GM23338 (cell line): ENCODE results near the gene TMEM179. TPM values are rescaled to one million over a fixed set of nuclear protein-coding genes. Genes with fewer than 3 reads are reported as not detected.

Source experiments
- ATAC-seq: fragments of 200-7000 bp; cut with Tn5 transposase; 3 replicates; pipeline ENCODE4 v1.9.1; 2020
- DNase-seq: peaks from one replicate; pipeline ENCODE4 v3.0.0-alpha.2; 2015; ENCODE audit warnings: low spot score
- H2AFZ ChIP-seq: fragments of 200-600 bp; sonication (generic); 2 replicates; pipeline ENCODE4 v1.8.0; 2016; ENCODE audit warnings: antibody characterized with exemption, mild to moderate bottlenecking, moderate library complexity
- H3F3A ChIP-seq: fragments of 200-600 bp; sonication (generic); replicated peaks from 2 replicates; pipeline ENCODE4 v1.8.0; 2017; ENCODE audit warnings: antibody characterized with exemption, mixed run types, low read depth
- H3K27ac ChIP-seq: fragments of 200-600 bp; sonication (generic); 2 replicates; pipeline ENCODE4 v1.6.1; 2016; ENCODE audit warnings: low read depth
- H3K27me3 ChIP-seq: fragments of 200-600 bp; sonication (generic); 2 replicates; pipeline ENCODE4 v1.8.0; 2016; ENCODE audit warnings: mild to moderate bottlenecking, mixed run types, moderate library complexity; ENCODE audit not compliant: insufficient read depth
- H3K36me3 ChIP-seq: fragments of 200-600 bp; sonication (generic); 2 replicates; pipeline ENCODE4 v1.8.0; 2016; ENCODE audit warnings: mild to moderate bottlenecking; ENCODE audit not compliant: insufficient read depth
- H3K4me1 ChIP-seq: fragments of 200-600 bp; sonication (generic); 2 replicates; pipeline ENCODE4 v1.8.0; 2016; ENCODE audit warnings: mild to moderate bottlenecking, moderate library complexity; ENCODE audit not compliant: insufficient read depth
- H3K4me2 ChIP-seq: fragments of 200-600 bp; sonication (generic); 2 replicates; pipeline ENCODE4 v1.7.1; 2017; ENCODE audit warnings: mixed run types
- H3K4me3 ChIP-seq: fragments of 200-600 bp; sonication (generic); 2 replicates; pipeline ENCODE4 v1.6.1; 2016; ENCODE audit warnings: mixed run types
- H3K79me2 ChIP-seq: fragments of 200-600 bp; sonication (generic); replicated peaks from 2 replicates; pipeline ENCODE4 v1.8.0; 2017; ENCODE audit warnings: mild to moderate bottlenecking; ENCODE audit not compliant: insufficient read depth
- H3K9me2 ChIP-seq: fragments of 200-600 bp; sonication (generic); 2 replicates; pipeline ENCODE4 v1.8.0; 2017; ENCODE audit not compliant: insufficient read depth
- H4K20me1 ChIP-seq: fragments of 200-600 bp; sonication (generic); replicated peaks from 2 replicates; pipeline ENCODE4 v1.8.0; 2017; ENCODE audit warnings: mild to moderate bottlenecking; ENCODE audit not compliant: insufficient read depth
- H3K27ac Mint-ChIP-seq: 2 replicates; pipeline ENCODE4 v1.8.0; 2020; ENCODE audit warnings: inconsistent platforms, mild to moderate bottlenecking, moderate library complexity, mixed read lengths
- H3K27me3 Mint-ChIP-seq: 3 replicates; pipeline ENCODE4 v1.8.0; 2022; ENCODE audit warnings: low read depth, mild to moderate bottlenecking, moderate library complexity, mixed read lengths, inconsistent platforms; ENCODE audit not compliant: insufficient read depth, poor library complexity
- H3K36me3 Mint-ChIP-seq: 3 replicates; pipeline ENCODE4 v1.8.0; 2021; ENCODE audit warnings: low read depth, mild to moderate bottlenecking, inconsistent platforms, moderate library complexity, mixed read lengths
- H3K4me1 Mint-ChIP-seq: 3 replicates; pipeline ENCODE4 v1.8.0; 2020; ENCODE audit warnings: mild to moderate bottlenecking, inconsistent platforms, mixed read lengths
- H3K4me3 Mint-ChIP-seq: 3 replicates; pipeline ENCODE4 v1.8.0; 2021; ENCODE audit warnings: moderate library complexity, mild to moderate bottlenecking, inconsistent platforms, mixed read lengths
- H3K9me3 Mint-ChIP-seq: 3 replicates; pipeline ENCODE4 v1.8.0; 2020; ENCODE audit warnings: moderate library complexity, mild to moderate bottlenecking, inconsistent platforms, mixed read lengths
- CREB1 ChIP-seq: fragments of 250-450 bp; sonication (Bioruptor Pico); IDR thresholded peaks from 2 replicates; pipeline ENCODE4 v1.5.0; 2020; ENCODE audit warnings: low read depth, mild to moderate bottlenecking, moderate library complexity
- EZH2 ChIP-seq: fragments of 200-600 bp; sonication (generic); IDR thresholded peaks from one replicate; pipeline ENCODE4 v1.8.0; 2017; ENCODE audit warnings: antibody characterized with exemption, mild to moderate bottlenecking, low read depth; ENCODE audit not compliant: unreplicated experiment
- EZH2phosphoT487 ChIP-seq: fragments of 200-600 bp; sonication (generic); IDR thresholded peaks from one replicate; pipeline ENCODE4 v1.8.1; 2018; ENCODE audit warnings: antibody characterized with exemption; ENCODE audit not compliant: unreplicated experiment
- JUNB ChIP-seq: IDR thresholded peaks from one replicate; pipeline ENCODE4 v1.6.1; 2016; ENCODE audit warnings: antibody characterized with exemption; ENCODE audit not compliant: unreplicated experiment
- NANOG ChIP-seq: IDR thresholded peaks from 2 replicates; pipeline ENCODE4 v1.6.1; 2016; ENCODE audit warnings: antibody characterized with exemption, borderline replicate concordance
- POLR2AphosphoS5 ChIP-seq: IDR thresholded peaks from 2 replicates; pipeline ENCODE4 v1.6.1; 2016; ENCODE audit warnings: antibody characterized with exemption, low read depth
- STAT1 ChIP-seq: IDR thresholded peaks from one replicate; pipeline ENCODE4 v1.6.1; 2016; ENCODE audit warnings: antibody characterized with exemption; ENCODE audit not compliant: unreplicated experiment
- ZNF114 ChIP-seq: fragments of 250-450 bp; sonication (Bioruptor Pico); IDR thresholded peaks from 2 replicates; pipeline ENCODE4 v1.5.0; 2020; ENCODE audit warnings: mild to moderate bottlenecking, moderate library complexity
- ZNF331 ChIP-seq: fragments of 250-450 bp; sonication (Bioruptor Pico); IDR thresholded peaks from 2 replicates; pipeline ENCODE4 v1.5.0; 2020; ENCODE audit warnings: low read depth, mild to moderate bottlenecking, moderate library complexity
- polyA plus RNA-seq: library from polyadenylated mRNA; unstranded; fragments of >200 nt; fragmentation: Nextera tagmentation; extraction: Ambion mirVana; gene quantifications from 2 replicates; pipeline ENCODE4 v1.2.1, GENCODE V29; 2016
- total RNA-seq: library from RNA; depleted of rRNA; stranded (reverse); fragments of >200 nt; shearing (Covaris generic); gene quantifications from 2 replicates; pipeline ENCODE4 v1.2.3, GENCODE V29; 2014
- TF ChIP-seq, protein P1 (sequence below): IDR thresholded peaks from 2 replicates; pipeline ENCODE4 v1.6.1; 2016; ENCODE audit warnings: antibody characterized with exemption
- TF ChIP-seq, protein P2 (sequence below): fragments of 250-450 bp; sonication (Bioruptor Pico); IDR thresholded peaks from 2 replicates; pipeline ENCODE4 v1.5.0; 2020; ENCODE audit warnings: mild to moderate bottlenecking, moderate library complexity
- TF ChIP-seq, protein P3 (sequence below), 2 experiments: fragments of 200-600 bp in 1 of 2; sonication (generic) in 1 of 2; conservative IDR thresholded peaks; 2 replicates each; pipeline versions ENCODE4 v1.5.1 to v1.6.1; 2016 to 2017; ENCODE audit warnings: antibody characterized with exemption in 2 of 2, low read depth in 2 of 2, mild to moderate bottlenecking in 2 of 2, moderate library complexity in 1 of 2
- TF ChIP-seq, protein P4 (sequence below): IDR thresholded peaks from one replicate; pipeline ENCODE4 v1.6.1; 2018; ENCODE audit warnings: antibody characterized with exemption; ENCODE audit not compliant: unreplicated experiment

TMEM179 gene
- total and polyA plus RNA-seq, 2 experiments from 2014 or later: 1.0 to 4.8 TPM

DNA sequence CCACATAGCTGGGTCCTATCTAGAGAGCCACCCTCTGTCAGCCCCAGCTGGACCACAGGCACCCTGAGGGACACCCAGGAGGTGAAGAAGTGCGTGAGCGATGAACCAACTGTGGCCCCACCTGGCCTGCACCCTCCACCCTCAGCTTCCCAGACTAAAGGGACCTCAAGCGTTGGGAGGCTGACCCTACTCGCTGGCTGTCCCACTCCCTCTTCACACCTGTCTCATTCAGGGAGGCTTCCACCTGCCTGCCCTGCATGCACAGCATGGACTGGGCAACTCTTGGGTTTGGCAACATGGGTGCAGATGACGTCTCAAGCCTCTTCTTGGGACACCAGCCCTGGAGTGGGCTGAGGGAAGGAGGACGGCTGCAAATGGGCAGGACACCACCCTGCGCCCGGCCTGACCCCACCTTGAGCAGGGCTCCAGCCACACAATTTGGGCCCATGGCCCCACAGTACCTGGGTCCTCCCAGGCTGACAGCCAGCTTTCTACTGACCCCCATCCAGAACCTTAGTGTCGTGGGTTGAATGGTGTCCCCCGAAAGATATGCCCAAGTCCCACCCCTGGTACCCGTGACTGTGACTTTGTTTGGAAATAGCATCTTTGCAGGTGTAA lies 2.1 kb downstream of the TMEM179 start:
- no peaks in the 10 kb centered on the region; the same call in 2 of the 3 replicates for H3K36me3 Mint-ChIP-seq
- H3K27ac Mint-ChIP-seq: no peak overlapping the region
- no peak for ATAC-seq

More for the DNA sequence above, 2.1 kb downstream of the TMEM179 start:
- Histone ChIP-seq H2AFZ (no peak overlapping the region), H3K4me1 (peaks cover 10% of the 10 kb centered on the region; the same call in 1 of the 2 replicates), H3K27ac (no peak overlapping the region), H3K79me2 (no peaks in the 10 kb centered on the region), H3K27me3 (peaks cover 21% of the 10 kb centered on the region), H3F3A (no peaks in the 10 kb centered on the region), H3K4me2 (no peak overlapping the region), H3K9me2 (no peaks in the 10 kb centered on the region), H4K20me1 (peaks cover 6% of the 10 kb centered on the region; the same call in 1 of the 2 replicates), H3K4me3 (no peak overlapping the region), H3K36me3 (no peaks in the 10 kb centered on the region)
- no peaks in the 10 kb centered on the region; the same call in 2 of the 3 replicates for H3K9me3 Mint-ChIP-seq
- H3K4me3 Mint-ChIP-seq: no peak overlapping the region
- TF ChIP-seq, protein P1, sequence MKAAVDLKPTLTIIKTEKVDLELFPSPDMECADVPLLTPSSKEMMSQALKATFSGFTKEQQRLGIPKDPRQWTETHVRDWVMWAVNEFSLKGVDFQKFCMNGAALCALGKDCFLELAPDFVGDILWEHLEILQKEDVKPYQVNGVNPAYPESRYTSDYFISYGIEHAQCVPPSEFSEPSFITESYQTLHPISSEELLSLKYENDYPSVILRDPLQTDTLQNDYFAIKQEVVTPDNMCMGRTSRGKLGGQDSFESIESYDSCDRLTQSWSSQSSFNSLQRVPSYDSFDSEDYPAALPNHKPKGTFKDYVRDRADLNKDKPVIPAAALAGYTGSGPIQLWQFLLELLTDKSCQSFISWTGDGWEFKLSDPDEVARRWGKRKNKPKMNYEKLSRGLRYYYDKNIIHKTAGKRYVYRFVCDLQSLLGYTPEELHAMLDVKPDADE: no peak
- TF ChIP-seq NANOG: no peak
- no peak for TF ChIP-seq ZNF331 (CRISPR knock-in tag)
- TF ChIP-seq POLR2AphosphoS5: no peak
- TF ChIP-seq, protein P2, sequence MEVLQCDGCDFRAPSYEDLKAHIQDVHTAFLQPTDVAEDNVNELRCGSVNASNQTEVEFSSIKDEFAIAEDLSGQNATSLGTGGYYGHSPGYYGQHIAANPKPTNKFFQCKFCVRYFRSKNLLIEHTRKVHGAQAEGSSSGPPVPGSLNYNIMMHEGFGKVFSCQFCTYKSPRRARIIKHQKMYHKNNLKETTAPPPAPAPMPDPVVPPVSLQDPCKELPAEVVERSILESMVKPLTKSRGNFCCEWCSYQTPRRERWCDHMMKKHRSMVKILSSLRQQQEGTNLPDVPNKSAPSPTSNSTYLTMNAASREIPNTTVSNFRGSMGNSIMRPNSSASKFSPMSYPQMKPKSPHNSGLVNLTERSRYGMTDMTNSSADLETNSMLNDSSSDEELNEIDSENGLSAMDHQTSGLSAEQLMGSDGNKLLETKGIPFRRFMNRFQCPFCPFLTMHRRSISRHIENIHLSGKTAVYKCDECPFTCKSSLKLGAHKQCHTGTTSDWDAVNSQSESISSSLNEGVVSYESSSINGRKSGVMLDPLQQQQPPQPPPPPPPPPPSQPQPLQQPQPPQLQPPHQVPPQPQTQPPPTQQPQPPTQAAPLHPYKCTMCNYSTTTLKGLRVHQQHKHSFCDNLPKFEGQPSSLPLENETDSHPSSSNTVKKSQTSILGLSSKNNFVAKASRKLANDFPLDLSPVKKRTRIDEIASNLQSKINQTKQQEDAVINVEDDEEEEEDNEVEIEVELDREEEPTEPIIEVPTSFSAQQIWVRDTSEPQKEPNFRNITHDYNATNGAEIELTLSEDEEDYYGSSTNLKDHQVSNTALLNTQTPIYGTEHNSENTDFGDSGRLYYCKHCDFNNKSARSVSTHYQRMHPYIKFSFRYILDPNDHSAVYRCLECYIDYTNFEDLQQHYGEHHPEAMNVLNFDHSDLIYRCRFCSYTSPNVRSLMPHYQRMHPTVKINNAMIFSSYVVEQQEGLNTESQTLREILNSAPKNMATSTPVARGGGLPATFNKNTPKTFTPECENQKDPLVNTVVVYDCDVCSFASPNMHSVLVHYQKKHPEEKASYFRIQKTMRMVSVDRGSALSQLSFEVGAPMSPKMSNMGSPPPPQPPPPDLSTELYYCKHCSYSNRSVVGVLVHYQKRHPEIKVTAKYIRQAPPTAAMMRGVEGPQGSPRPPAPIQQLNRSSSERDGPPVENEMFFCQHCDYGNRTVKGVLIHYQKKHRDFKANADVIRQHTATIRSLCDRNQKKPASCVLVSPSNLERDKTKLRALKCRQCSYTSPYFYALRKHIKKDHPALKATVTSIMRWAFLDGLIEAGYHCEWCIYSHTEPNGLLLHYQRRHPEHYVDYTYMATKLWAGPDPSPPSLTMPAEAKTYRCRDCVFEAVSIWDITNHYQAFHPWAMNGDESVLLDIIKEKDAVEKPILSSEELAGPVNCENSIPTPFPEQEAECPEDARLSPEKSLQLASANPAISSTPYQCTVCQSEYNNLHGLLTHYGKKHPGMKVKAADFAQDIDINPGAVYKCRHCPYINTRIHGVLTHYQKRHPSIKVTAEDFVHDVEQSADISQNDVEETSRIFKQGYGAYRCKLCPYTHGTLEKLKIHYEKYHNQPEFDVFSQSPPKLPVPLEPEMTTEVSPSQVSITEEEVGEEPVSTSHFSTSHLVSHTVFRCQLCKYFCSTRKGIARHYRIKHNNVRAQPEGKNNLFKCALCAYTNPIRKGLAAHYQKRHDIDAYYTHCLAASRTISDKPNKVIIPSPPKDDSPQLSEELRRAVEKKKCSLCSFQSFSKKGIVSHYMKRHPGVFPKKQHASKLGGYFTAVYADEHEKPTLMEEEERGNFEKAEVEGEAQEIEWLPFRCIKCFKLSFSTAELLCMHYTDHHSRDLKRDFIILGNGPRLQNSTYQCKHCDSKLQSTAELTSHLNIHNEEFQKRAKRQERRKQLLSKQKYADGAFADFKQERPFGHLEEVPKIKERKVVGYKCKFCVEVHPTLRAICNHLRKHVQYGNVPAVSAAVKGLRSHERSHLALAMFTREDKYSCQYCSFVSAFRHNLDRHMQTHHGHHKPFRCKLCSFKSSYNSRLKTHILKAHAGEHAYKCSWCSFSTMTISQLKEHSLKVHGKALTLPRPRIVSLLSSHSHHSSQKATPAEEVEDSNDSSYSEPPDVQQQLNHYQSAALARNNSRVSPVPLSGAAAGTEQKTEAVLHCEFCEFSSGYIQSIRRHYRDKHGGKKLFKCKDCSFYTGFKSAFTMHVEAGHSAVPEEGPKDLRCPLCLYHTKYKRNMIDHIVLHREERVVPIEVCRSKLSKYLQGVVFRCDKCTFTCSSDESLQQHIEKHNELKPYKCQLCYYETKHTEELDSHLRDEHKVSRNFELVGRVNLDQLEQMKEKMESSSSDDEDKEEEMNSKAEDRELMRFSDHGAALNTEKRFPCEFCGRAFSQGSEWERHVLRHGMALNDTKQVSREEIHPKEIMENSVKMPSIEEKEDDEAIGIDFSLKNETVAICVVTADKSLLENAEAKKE: no peak
- no peak for TF ChIP-seq STAT1
- TF ChIP-seq CREB1 (CRISPR knock-in tag): no peak
- TF ChIP-seq, protein P3, sequence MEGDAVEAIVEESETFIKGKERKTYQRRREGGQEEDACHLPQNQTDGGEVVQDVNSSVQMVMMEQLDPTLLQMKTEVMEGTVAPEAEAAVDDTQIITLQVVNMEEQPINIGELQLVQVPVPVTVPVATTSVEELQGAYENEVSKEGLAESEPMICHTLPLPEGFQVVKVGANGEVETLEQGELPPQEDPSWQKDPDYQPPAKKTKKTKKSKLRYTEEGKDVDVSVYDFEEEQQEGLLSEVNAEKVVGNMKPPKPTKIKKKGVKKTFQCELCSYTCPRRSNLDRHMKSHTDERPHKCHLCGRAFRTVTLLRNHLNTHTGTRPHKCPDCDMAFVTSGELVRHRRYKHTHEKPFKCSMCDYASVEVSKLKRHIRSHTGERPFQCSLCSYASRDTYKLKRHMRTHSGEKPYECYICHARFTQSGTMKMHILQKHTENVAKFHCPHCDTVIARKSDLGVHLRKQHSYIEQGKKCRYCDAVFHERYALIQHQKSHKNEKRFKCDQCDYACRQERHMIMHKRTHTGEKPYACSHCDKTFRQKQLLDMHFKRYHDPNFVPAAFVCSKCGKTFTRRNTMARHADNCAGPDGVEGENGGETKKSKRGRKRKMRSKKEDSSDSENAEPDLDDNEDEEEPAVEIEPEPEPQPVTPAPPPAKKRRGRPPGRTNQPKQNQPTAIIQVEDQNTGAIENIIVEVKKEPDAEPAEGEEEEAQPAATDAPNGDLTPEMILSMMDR (conservative IDR thresholded peaks at IDR 0.05; ENCODE audit: low read depth in 2 of 2): no peak
- no peak for TF ChIP-seq ZNF114
- TF ChIP-seq EZH2: no peak
- no peak for TF ChIP-seq JUNB
- TF ChIP-seq, protein P4, sequence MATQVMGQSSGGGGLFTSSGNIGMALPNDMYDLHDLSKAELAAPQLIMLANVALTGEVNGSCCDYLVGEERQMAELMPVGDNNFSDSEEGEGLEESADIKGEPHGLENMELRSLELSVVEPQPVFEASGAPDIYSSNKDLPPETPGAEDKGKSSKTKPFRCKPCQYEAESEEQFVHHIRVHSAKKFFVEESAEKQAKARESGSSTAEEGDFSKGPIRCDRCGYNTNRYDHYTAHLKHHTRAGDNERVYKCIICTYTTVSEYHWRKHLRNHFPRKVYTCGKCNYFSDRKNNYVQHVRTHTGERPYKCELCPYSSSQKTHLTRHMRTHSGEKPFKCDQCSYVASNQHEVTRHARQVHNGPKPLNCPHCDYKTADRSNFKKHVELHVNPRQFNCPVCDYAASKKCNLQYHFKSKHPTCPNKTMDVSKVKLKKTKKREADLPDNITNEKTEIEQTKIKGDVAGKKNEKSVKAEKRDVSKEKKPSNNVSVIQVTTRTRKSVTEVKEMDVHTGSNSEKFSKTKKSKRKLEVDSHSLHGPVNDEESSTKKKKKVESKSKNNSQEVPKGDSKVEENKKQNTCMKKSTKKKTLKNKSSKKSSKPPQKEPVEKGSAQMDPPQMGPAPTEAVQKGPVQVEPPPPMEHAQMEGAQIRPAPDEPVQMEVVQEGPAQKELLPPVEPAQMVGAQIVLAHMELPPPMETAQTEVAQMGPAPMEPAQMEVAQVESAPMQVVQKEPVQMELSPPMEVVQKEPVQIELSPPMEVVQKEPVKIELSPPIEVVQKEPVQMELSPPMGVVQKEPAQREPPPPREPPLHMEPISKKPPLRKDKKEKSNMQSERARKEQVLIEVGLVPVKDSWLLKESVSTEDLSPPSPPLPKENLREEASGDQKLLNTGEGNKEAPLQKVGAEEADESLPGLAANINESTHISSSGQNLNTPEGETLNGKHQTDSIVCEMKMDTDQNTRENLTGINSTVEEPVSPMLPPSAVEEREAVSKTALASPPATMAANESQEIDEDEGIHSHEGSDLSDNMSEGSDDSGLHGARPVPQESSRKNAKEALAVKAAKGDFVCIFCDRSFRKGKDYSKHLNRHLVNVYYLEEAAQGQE: no peak
- no peak for TF ChIP-seq EZH2phosphoT487
- H3K27me3 Mint-ChIP-seq: peaks cover 27% of the 10 kb centered on the region
- peaks cover 14% of the 10 kb centered on the region for H3K4me1 Mint-ChIP-seq
- no peak for DNase-seq
